HL-60 (cell line): ENCODE data around the gene PPM1M.

Source experiments
- CTCF ChIP-seq: IDR thresholded peaks from one replicate; pipeline ENCODE4 v1.5.1; 2011; ENCODE audit warnings: low read length, control low read depth, inconsistent platforms; ENCODE audit not compliant: insufficient read depth
- GABPA ChIP-seq: IDR thresholded peaks from 2 replicates; pipeline ENCODE4 v1.6.1; 2012; ENCODE audit warnings: low read depth
- POLR2AphosphoS5 ChIP-seq: IDR thresholded peaks from 2 replicates; pipeline ENCODE4 v1.6.1; 2012; ENCODE audit warnings: low read depth

DNA sequence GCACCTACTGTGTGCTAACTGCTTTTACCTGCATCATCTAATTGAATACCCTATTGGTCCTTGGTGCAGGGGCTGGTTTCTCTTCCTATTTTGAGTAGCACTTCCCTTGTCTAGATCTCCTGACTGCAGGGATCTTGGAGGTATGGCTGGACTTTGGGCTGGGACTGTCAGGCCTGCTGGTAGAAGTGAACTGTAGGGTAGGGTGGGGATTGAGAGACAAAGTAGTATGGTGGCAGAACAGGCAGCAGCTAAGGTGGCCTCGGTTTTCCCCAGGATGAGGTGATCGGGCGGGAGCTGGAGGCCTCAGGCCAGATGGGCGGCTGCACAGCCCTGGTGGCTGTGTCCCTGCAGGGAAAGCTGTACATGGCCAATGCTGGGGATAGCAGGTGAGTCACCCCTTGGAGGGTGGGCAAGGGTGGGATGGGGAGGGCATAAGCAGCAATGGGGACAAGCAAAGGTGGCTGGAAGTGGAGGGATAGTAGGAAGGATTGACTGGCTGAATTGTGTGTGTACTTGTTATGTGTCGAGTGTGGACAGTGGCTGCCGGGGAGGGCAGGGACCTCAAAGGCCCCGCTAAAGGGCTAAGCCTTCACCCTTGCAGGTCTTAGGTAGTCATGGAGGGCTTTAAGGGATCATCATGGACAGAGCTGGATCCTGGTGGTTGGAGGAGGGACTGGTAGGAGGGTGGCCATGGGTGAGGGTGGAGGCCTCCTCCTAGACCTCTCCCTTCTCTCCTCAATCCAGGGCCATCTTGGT is 2.0 kb downstream of the PPM1M start:
- no peak for TF ChIP-seq CTCF
- no peak for TF ChIP-seq POLR2AphosphoS5
- no peak for TF ChIP-seq GABPA
